Measurements from ENCODE around the gene NRXN3. TPM values are rescaled to one million over a fixed set of nuclear protein-coding genes. Genes with fewer than 3 reads are reported as not detected.

Gene NRXN3
- total RNA-seq, 2 experiments from 2014 or later: not detected

DNA sequence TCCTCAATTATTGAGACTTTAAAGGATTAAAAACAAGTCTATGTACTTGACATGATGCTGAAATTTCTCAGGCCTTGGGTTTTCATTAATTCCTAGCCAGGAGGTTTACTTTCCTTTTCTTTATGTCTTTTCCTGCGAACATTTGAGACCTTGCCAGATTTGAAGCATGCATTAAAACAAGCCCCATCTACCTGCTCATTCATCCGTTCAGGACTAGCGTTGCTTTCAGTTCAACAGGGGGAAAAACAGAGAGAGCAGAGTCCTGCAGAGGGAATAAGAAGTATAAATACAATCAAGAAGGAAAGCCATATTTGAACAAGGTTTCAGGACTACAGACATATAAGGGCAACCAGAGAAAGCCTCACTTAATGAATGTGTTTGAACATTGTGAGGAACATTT is 1498.8 kb downstream of the NRXN3 start:
- ChIA-PET POLR2A (no interaction called here), CTCF (ENCODE audit: unreplicated experiment) (no interaction called here)
- Histone ChIP-seq H3K9me2 (ENCODE audit: insufficient read depth, low read length) (no peaks in the 10 kb centered on the region), H3K4me2 (ENCODE audit: low read length) (no peak overlapping the region), H4K20me1 (ENCODE audit: insufficient read depth, low read length) (no peaks in the 10 kb centered on the region), H3K79me2 (ENCODE audit: insufficient read depth, low read depth, low read length) (no peaks in the 10 kb centered on the region), H3K36me3 (ENCODE audit: insufficient read depth, low read length) (no peaks in the 10 kb centered on the region), H2AFZ (ENCODE audit: low read length) (no peak overlapping the region), H3K4me1 (ENCODE audit: insufficient read depth, low read length, poor library complexity, severe bottlenecking) (no peaks in the 10 kb centered on the region), H3K9me3 (ENCODE audit: low read length) (no peaks in the 10 kb centered on the region), H3K27ac (ENCODE audit: low read depth, low read length, poor library complexity, severe bottlenecking) (no peak overlapping the region), H3K4me3 (ENCODE audit: low read depth, low read length, poor library complexity, severe bottlenecking) (no peak overlapping the region)
- no TSS peak for BruUV-seq (replicated peaks)
- TF ChIP-seq EZH2phosphoT487 (IDR thresholded peaks at IDR 0.05; ENCODE audit: borderline replicate concordance, low read depth, low read length): no peak
- TF ChIP-seq, protein P1, sequence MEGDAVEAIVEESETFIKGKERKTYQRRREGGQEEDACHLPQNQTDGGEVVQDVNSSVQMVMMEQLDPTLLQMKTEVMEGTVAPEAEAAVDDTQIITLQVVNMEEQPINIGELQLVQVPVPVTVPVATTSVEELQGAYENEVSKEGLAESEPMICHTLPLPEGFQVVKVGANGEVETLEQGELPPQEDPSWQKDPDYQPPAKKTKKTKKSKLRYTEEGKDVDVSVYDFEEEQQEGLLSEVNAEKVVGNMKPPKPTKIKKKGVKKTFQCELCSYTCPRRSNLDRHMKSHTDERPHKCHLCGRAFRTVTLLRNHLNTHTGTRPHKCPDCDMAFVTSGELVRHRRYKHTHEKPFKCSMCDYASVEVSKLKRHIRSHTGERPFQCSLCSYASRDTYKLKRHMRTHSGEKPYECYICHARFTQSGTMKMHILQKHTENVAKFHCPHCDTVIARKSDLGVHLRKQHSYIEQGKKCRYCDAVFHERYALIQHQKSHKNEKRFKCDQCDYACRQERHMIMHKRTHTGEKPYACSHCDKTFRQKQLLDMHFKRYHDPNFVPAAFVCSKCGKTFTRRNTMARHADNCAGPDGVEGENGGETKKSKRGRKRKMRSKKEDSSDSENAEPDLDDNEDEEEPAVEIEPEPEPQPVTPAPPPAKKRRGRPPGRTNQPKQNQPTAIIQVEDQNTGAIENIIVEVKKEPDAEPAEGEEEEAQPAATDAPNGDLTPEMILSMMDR (conservative IDR thresholded peaks at IDR 0.05; ENCODE audit: low read length): no peak
- intact Hi-C loops (cut with micrococcal nuclease; ENCODE audit: unreplicated experiment): no loop called here
- no peak for DNase-seq (ENCODE audit: low spot score)

DNA sequence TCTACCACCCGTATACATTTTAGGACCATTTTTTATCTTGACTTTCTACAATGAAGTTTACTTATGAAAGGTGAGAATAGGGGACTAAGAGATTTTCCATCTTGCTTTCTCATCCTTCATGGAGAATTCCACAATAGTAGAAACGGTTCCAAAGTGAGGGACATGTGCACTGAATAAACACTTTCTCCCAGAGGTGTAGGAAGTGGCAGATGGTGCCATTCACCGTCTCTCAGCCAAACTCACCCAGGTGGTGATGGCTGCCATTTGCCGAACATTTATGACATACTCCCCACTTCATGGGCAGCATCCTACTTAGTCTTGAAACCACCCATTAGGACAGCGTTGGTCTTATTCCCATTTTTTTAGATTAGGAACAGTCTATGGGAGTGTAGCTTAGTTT is 1500.6 kb downstream of the NRXN3 start:
- H3K9me3 ChIP-seq (ENCODE audit: low read length): no peaks in the 10 kb centered on the region
- no peaks in the 10 kb centered on the region for H4K20me1 ChIP-seq (ENCODE audit: insufficient read depth, low read length)
- H3K9me2 ChIP-seq (ENCODE audit: insufficient read depth, low read length): no peaks in the 10 kb centered on the region
- H3K79me2 ChIP-seq (ENCODE audit: insufficient read depth, low read depth, low read length): no peaks in the 10 kb centered on the region
- H2AFZ ChIP-seq (ENCODE audit: low read length): no peak overlapping the region
- DNase-seq (ENCODE audit: low spot score): no peak
- intact Hi-C loops (cut with micrococcal nuclease; ENCODE audit: unreplicated experiment): no loop called here
- ChIA-PET POLR2A (no interaction called here), CTCF (ENCODE audit: unreplicated experiment) (no interaction called here)
- no peak overlapping the region for H3K4me3 ChIP-seq (ENCODE audit: low read depth, low read length, poor library complexity, severe bottlenecking)
- no peak for TF ChIP-seq EZH2phosphoT487 (IDR thresholded peaks at IDR 0.05; ENCODE audit: borderline replicate concordance, low read depth, low read length)
- TF ChIP-seq, protein P1 (conservative IDR thresholded peaks at IDR 0.05; ENCODE audit: low read length): no peak
- H3K27ac ChIP-seq (ENCODE audit: low read depth, low read length, poor library complexity, severe bottlenecking): no peak overlapping the region
- no peaks in the 10 kb centered on the region for H3K36me3 ChIP-seq (ENCODE audit: insufficient read depth, low read length)
- no peak overlapping the region for H3K4me2 ChIP-seq (ENCODE audit: low read length)
- H3K4me1 ChIP-seq (ENCODE audit: insufficient read depth, low read length, poor library complexity, severe bottlenecking): no peaks in the 10 kb centered on the region
- BruUV-seq (replicated peaks): no TSS peak

DNA sequence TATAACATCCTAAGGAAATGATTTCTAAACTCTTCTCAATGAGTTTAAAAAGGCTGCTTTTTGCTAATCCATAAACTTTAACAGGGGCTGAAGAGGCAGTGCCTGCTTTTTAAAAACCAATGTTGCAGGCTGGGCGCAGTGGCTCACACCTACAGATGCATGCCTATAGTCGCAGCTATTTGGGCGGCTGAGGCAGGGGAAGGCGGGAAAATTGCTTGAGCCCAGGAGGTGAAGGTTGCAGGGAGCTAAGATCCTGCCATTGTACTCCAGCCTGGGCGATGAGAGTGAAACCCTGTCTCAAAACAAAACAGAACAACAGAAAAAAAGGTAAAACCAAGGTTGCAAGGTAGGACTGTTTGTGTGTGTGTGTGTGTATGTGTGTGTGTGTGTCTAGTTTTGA is 1509.9 kb downstream of the NRXN3 start:
- H3K27ac ChIP-seq (ENCODE audit: low read depth, low read length, poor library complexity, severe bottlenecking): no peak overlapping the region
- intact Hi-C loops (cut with micrococcal nuclease; ENCODE audit: unreplicated experiment): no loop called here
- H3K9me2 ChIP-seq (ENCODE audit: insufficient read depth, low read length): no peaks in the 10 kb centered on the region
- no peaks in the 10 kb centered on the region for H3K4me1 ChIP-seq (ENCODE audit: insufficient read depth, low read length, poor library complexity, severe bottlenecking)
- no peaks in the 10 kb centered on the region for H3K9me3 ChIP-seq (ENCODE audit: low read length)
- POLR2A ChIA-PET: no interaction called here
- no peaks in the 10 kb centered on the region for H3K36me3 ChIP-seq (ENCODE audit: insufficient read depth, low read length)
- no peak for DNase-seq (ENCODE audit: low spot score)
- H3K4me3 ChIP-seq (ENCODE audit: low read depth, low read length, poor library complexity, severe bottlenecking): no peak overlapping the region
- H3K4me2 ChIP-seq (ENCODE audit: low read length): no peak overlapping the region
- no peaks in the 10 kb centered on the region for H3K79me2 ChIP-seq (ENCODE audit: insufficient read depth, low read depth, low read length)
- no peak overlapping the region for H2AFZ ChIP-seq (ENCODE audit: low read length)
- no peaks in the 10 kb centered on the region for H4K20me1 ChIP-seq (ENCODE audit: insufficient read depth, low read length)
- CTCF ChIA-PET (ENCODE audit: unreplicated experiment): no interaction called here
- TF ChIP-seq, protein P1 (conservative IDR thresholded peaks at IDR 0.05; ENCODE audit: low read length): no peak
- TF ChIP-seq EZH2phosphoT487 (IDR thresholded peaks at IDR 0.05; ENCODE audit: borderline replicate concordance, low read depth, low read length): no peak
- BruUV-seq (replicated peaks): no TSS peak
